Astrocyte of the cerebellum (primary cell): Measurements from ENCODE around the gene TMEM127.

Source experiments
- DNase-seq: peaks from one replicate; pipeline ENCODE4 v3.0.0-alpha.2; 2011; ENCODE audit warnings: low read depth
- H3K4me3 ChIP-seq: 2 replicates; pipeline ENCODE4 v1.5.1; 2011; ENCODE audit warnings: mild to moderate bottlenecking, low read depth, low read length, moderate library complexity
- in situ Hi-C: cut with HindIII; loops from 2 replicates; pipeline ENCODE4 v1.10.0; 2017; ENCODE audit warnings: low sequenced_read_pairs
- TF ChIP-seq, protein P1 (sequence below): IDR thresholded peaks from 2 replicates; pipeline ENCODE4 v1.5.1; 2012; ENCODE audit warnings: low read length, low read depth, moderate library complexity, mild to moderate bottlenecking; ENCODE audit errors: missing control alignments

The TMEM127 gene

GRCh38 chr2:96201338-96201737 lies 64.5 kb downstream of the TMEM127 start:
- DNase-seq: no peak
- TF ChIP-seq, protein P1, sequence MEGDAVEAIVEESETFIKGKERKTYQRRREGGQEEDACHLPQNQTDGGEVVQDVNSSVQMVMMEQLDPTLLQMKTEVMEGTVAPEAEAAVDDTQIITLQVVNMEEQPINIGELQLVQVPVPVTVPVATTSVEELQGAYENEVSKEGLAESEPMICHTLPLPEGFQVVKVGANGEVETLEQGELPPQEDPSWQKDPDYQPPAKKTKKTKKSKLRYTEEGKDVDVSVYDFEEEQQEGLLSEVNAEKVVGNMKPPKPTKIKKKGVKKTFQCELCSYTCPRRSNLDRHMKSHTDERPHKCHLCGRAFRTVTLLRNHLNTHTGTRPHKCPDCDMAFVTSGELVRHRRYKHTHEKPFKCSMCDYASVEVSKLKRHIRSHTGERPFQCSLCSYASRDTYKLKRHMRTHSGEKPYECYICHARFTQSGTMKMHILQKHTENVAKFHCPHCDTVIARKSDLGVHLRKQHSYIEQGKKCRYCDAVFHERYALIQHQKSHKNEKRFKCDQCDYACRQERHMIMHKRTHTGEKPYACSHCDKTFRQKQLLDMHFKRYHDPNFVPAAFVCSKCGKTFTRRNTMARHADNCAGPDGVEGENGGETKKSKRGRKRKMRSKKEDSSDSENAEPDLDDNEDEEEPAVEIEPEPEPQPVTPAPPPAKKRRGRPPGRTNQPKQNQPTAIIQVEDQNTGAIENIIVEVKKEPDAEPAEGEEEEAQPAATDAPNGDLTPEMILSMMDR: no peak
- in situ Hi-C loops: loop anchor here (5.0 kb wide), 1 partner anchor 44 kb away; no protein-coding TSS in a partner anchor
- H3K4me3 ChIP-seq: no peak overlapping the region

DNA sequence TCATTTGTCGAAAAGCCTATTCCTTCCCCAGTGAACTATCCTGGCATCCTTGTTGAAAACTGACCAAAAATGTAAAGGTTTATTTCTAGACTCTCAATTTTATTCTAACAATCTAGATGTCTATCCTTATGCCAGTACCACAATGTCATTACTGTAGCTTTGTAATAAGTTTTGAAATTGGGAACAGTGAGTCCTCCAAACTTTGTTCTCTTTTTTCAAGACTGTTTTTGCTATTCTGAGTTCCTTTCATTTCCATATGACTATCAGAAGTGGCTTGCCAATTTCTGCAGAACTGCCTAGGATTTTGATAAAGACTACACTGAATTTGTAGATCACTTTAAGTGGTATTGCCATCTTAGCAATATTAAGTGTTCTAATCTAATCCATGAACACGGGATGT lies 66.9 kb downstream of the TMEM127 start:
- DNase-seq: no peak
- in situ Hi-C loops: no loop called here
- TF ChIP-seq, protein P1: no peak
- H3K4me3 ChIP-seq: no peak overlapping the region
